ENCODE results near the gene TSPAN14. TPM values are rescaled to one million over a fixed set of nuclear protein-coding genes. Genes with fewer than 3 reads are reported as not detected.

Gene TSPAN14
- total RNA-seq, 2 experiments from 2014 or later: 17.0 to 33.4 TPM

DNA sequence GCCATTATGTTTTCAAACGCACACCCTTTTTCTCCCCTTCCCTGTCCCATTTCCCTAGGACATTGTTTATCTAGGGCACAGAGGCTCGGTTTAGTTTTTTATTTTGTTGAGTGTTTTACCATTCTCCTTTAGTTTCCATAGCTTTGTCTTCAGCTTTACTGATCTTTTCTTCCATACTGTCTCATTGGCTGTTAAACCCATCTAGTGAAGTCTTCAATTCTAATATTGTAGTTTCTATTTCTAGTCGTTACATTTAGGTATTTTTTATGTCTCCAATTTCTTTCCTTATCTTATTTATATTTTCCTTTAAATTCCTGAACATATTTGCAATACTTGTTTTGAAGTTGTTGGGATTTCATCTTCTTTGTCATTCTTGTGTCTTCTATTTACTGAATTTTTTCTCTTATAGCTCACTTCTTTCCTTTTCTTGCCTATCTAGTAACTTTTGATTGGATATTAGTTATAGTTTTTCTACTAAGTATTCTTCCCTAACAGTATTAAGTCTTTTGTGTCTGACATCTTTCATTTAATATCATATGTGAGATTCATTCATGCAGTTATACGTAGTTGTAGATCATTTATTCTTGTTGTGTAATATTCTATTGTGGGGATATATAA lies 42.6 kb downstream of the TSPAN14 start:
- no TSS peak for BruUV-seq (replicated peaks)
- intact Hi-C loops (cut with micrococcal nuclease; ENCODE audit: unreplicated experiment): no loop called here
- ChIA-PET POLR2A (interaction anchor here (0.6 to 1.2 kb wide), 2 partner anchors 54 to 521 kb away, joined by 3 read pairs; no protein-coding TSS in a partner anchor), CTCF (ENCODE audit: unreplicated experiment) (no interaction called here)
- Histone ChIP-seq H3K9me2 (ENCODE audit: insufficient read depth, low read length) (no peaks in the 10 kb centered on the region), H3K27ac (ENCODE audit: low read depth, low read length, poor library complexity, severe bottlenecking) (no peak overlapping the region), H3K79me2 (ENCODE audit: insufficient read depth, low read depth, low read length) (peaks cover 37% of the 10 kb centered on the region), H3K9me3 (ENCODE audit: low read length) (peaks cover 12% of the 10 kb centered on the region), H4K20me1 (ENCODE audit: insufficient read depth, low read length) (no peaks in the 10 kb centered on the region), H3K36me3 (ENCODE audit: insufficient read depth, low read length) (peaks cover 72% of the 10 kb centered on the region), H3K4me1 (ENCODE audit: insufficient read depth, low read length, poor library complexity, severe bottlenecking) (peaks cover 27% of the 10 kb centered on the region), H3K4me2 (ENCODE audit: low read length) (no peak overlapping the region), H2AFZ (ENCODE audit: low read length) (no peak overlapping the region), H3K4me3 (ENCODE audit: low read depth, low read length, poor library complexity, severe bottlenecking) (no peak overlapping the region)
- TF ChIP-seq, protein P1, sequence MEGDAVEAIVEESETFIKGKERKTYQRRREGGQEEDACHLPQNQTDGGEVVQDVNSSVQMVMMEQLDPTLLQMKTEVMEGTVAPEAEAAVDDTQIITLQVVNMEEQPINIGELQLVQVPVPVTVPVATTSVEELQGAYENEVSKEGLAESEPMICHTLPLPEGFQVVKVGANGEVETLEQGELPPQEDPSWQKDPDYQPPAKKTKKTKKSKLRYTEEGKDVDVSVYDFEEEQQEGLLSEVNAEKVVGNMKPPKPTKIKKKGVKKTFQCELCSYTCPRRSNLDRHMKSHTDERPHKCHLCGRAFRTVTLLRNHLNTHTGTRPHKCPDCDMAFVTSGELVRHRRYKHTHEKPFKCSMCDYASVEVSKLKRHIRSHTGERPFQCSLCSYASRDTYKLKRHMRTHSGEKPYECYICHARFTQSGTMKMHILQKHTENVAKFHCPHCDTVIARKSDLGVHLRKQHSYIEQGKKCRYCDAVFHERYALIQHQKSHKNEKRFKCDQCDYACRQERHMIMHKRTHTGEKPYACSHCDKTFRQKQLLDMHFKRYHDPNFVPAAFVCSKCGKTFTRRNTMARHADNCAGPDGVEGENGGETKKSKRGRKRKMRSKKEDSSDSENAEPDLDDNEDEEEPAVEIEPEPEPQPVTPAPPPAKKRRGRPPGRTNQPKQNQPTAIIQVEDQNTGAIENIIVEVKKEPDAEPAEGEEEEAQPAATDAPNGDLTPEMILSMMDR (conservative IDR thresholded peaks at IDR 0.05; ENCODE audit: low read length): no peak
- no peak for TF ChIP-seq EZH2phosphoT487 (IDR thresholded peaks at IDR 0.05; ENCODE audit: borderline replicate concordance, low read depth, low read length)
- no peak for DNase-seq (ENCODE audit: low spot score)

DNA sequence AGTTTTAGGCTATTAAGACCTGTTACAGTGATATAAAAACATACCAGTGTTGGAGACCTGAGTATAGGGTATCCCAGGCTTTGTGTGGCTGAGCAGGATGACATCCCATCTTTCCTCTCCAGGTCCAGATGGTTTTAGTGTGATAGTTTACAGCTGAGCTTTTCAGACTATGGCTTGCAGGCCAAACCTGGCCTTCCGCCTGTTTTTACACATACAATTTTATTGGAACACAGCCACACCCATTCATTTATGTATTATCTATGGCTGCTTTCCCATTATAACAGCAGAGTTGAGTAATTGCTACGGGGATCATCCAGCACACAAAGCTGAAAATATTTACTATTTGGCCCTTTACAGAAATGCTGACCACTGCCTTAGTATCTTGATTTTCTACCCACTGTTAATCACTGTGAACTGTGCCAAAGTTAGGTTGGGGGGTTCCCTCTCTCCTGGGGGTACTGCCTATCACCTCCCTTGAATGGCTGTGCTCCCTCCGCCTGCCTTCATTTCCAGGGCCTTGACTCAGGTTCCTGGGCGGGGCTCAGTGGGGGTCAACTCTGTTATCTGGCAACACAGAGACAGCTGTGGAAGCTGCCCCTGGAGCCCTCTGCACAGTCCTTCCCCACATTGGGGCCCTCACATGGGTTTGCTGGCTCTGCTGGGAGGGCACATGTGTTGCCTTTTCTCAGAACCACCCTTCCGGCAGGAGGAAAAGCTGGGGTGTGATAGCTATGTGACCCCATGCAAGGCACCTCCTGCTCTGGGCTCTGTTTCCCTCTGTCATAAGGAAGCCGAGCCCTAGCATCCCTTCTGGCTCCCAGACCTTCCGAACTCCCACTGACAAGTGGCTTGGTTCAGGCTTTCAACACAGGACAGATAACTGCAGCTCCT lies 43.3 kb downstream of the TSPAN14 start:
- no peak overlapping the region for H2AFZ ChIP-seq (ENCODE audit: low read length)
- ChIA-PET CTCF (ENCODE audit: unreplicated experiment) (no interaction called here), POLR2A (interaction anchor here (0.6 kb wide), 2 partner anchors 430 to 520 kb away, joined by 3 read pairs; no protein-coding TSS in a partner anchor)
- DNase-seq (ENCODE audit: low spot score): no peak
- H3K4me3 ChIP-seq (ENCODE audit: low read depth, low read length, poor library complexity, severe bottlenecking): no peak overlapping the region
- intact Hi-C loops (cut with micrococcal nuclease; ENCODE audit: unreplicated experiment): no loop called here
- no peak overlapping the region for H3K4me2 ChIP-seq (ENCODE audit: low read length)
- H4K20me1 ChIP-seq (ENCODE audit: insufficient read depth, low read length): no peaks in the 10 kb centered on the region
- H3K36me3 ChIP-seq (ENCODE audit: insufficient read depth, low read length): peaks cover 64% of the 10 kb centered on the region
- H3K4me1 ChIP-seq (ENCODE audit: insufficient read depth, low read length, poor library complexity, severe bottlenecking): peaks cover 21% of the 10 kb centered on the region
- no TSS peak for BruUV-seq (replicated peaks)
- peaks cover 12% of the 10 kb centered on the region for H3K9me3 ChIP-seq (ENCODE audit: low read length)
- H3K27ac ChIP-seq (ENCODE audit: low read depth, low read length, poor library complexity, severe bottlenecking): no peak overlapping the region
- TF ChIP-seq EZH2phosphoT487 (IDR thresholded peaks at IDR 0.05; ENCODE audit: borderline replicate concordance, low read depth, low read length): no peak
- TF ChIP-seq, protein P1 (conservative IDR thresholded peaks at IDR 0.05; ENCODE audit: low read length): no peak
- H3K9me2 ChIP-seq (ENCODE audit: insufficient read depth, low read length): no peaks in the 10 kb centered on the region
- peaks cover 37% of the 10 kb centered on the region for H3K79me2 ChIP-seq (ENCODE audit: insufficient read depth, low read depth, low read length)
